Skeletal muscle satellite cell (primary cell): ENCODE measurements around the gene GUCA1A.

ENCODE experiments used
- H3K27me3 ChIP-seq: 2 replicates; pipeline ENCODE4 v1.7.0; 2013; ENCODE audit warnings: low read length; ENCODE audit not compliant: control insufficient read depth, insufficient read depth
- H3K36me3 ChIP-seq: 2 replicates; pipeline ENCODE4 v1.7.0; 2013; ENCODE audit warnings: mild to moderate bottlenecking, control low read depth, low read length; ENCODE audit not compliant: insufficient read depth
- H3K4me1 ChIP-seq: 2 replicates; pipeline ENCODE4 v1.7.0; 2013; ENCODE audit warnings: low read length; ENCODE audit not compliant: control insufficient read depth, insufficient read depth
- H3K4me2 ChIP-seq: 2 replicates; pipeline ENCODE4 v1.7.0; 2013; ENCODE audit warnings: mild to moderate bottlenecking, low read length
- H3K4me3 ChIP-seq: 2 replicates; pipeline ENCODE4 v1.7.0; 2013; ENCODE audit warnings: low read length
- H3K9ac ChIP-seq: 2 replicates; pipeline ENCODE4 v1.7.0; 2013; ENCODE audit warnings: mild to moderate bottlenecking, low read depth, low read length, moderate library complexity
- H3K9me3 ChIP-seq: replicated peaks from 2 replicates; pipeline ENCODE4 v1.7.0; 2013; ENCODE audit warnings: mild to moderate bottlenecking, control low read depth, low read length

The GUCA1A gene

GRCh38 chr6:42136508-42137193 is 36.5 kb upstream of the GUCA1A start:
- Histone ChIP-seq H3K36me3 (no peaks in the 10 kb centered on the region), H3K4me3 (no peak overlapping the region), H3K27me3 (no peaks in the 10 kb centered on the region), H3K4me2 (peak overlapping the region; percentile 55), H3K9ac (no peak overlapping the region), H3K4me1 (peaks cover 47% of the 10 kb centered on the region), H3K9me3 (no peaks in the 10 kb centered on the region)

- Histone ChIP-seq H3K4me3 (no peak overlapping the region), H3K9ac (no peak overlapping the region), H3K4me1 (peaks cover 46% of the 10 kb centered on the region), H3K9me3 (no peaks in the 10 kb centered on the region), H3K36me3 (no peaks in the 10 kb centered on the region), H3K4me2 (peak overlapping the region; percentile 55), H3K27me3 (no peaks in the 10 kb centered on the region)
Observed at GRCh38 chr6:42137194-42137753, 35.9 kb upstream of the GUCA1A start.

- H3K4me1 ChIP-seq, result peaks cover 53% of the 10 kb centered on the region
- H3K27me3 ChIP-seq, result no peaks in the 10 kb centered on the region
- no peak overlapping the region for H3K4me3 ChIP-seq
- no peaks in the 10 kb centered on the region for H3K9me3 ChIP-seq
- H3K4me2 ChIP-seq, result no peak overlapping the region
- H3K9ac ChIP-seq, result no peak overlapping the region
- H3K36me3 ChIP-seq, result no peaks in the 10 kb centered on the region
Observed at GRCh38 chr6:42138190-42138589, 35.0 kb upstream of the GUCA1A start.

- Histone ChIP-seq H3K9me3 (no peaks in the 10 kb centered on the region), H3K4me2 (no peak overlapping the region), H3K4me1 (peaks cover 53% of the 10 kb centered on the region), H3K36me3 (no peaks in the 10 kb centered on the region), H3K9ac (no peak overlapping the region), H3K4me3 (no peak overlapping the region), H3K27me3 (no peaks in the 10 kb centered on the region)
Observed at GRCh38 chr6:42138630-42139619, 34.2 kb upstream of the GUCA1A start.

- Histone ChIP-seq H3K4me2 (peak overlapping the region; percentile 20), H3K9ac (no peak overlapping the region), H3K9me3 (no peaks in the 10 kb centered on the region), H3K36me3 (no peaks in the 10 kb centered on the region), H3K4me1 (peaks cover 53% of the 10 kb centered on the region), H3K4me3 (no peak overlapping the region), H3K27me3 (no peaks in the 10 kb centered on the region)
Observed at GRCh38 chr6:42140032-42140431, 33.1 kb upstream of the GUCA1A start.

GRCh38 chr6:42140756-42141602 is 32.2 kb upstream of the GUCA1A start:
- Histone ChIP-seq H3K4me1 (peaks cover 53% of the 10 kb centered on the region), H3K4me3 (peak overlapping the region; percentile 69), H3K4me2 (peak overlapping the region; percentile 93), H3K36me3 (no peaks in the 10 kb centered on the region), H3K9me3 (no peaks in the 10 kb centered on the region), H3K9ac (peak overlapping the region; percentile 91), H3K27me3 (no peaks in the 10 kb centered on the region)

- Histone ChIP-seq H3K4me3 (peak overlapping the region; percentile 69), H3K27me3 (no peaks in the 10 kb centered on the region), H3K9ac (peak overlapping the region; percentile 91)
Observed at GRCh38 chr6:42141603-42142117, 31.5 kb upstream of the GUCA1A start.

GRCh38 chr6:42142118-42142835 is 30.9 kb upstream of the GUCA1A start, which contains the start of gene C6orf132:
TSS of gene C6orf132 (minus strand) at chr6:42142620. CDS start at chr6:42142444, 176 bp downstream.
- no peaks in the 10 kb centered on the region for H3K27me3 ChIP-seq
- H3K9ac ChIP-seq, result peak within 1 kb of the TSS; percentile 91
- H3K4me2 ChIP-seq, result peak within 1 kb of the TSS; percentile 93
- no peaks in the 10 kb centered on the region for H3K9me3 ChIP-seq
- peak within 1 kb of the TSS; percentile 69 for H3K4me3 ChIP-seq
- no peaks in the 10 kb centered on the region for H3K36me3 ChIP-seq
- H3K4me1 ChIP-seq, result peaks cover 42% of the 10 kb centered on the region

More at GRCh38 chr6:42141603-42142117, 31.5 kb upstream of the GUCA1A start:
- Histone ChIP-seq H3K4me1 (peaks cover 48% of the 10 kb centered on the region), H3K36me3 (no peaks in the 10 kb centered on the region), H3K9me3 (no peaks in the 10 kb centered on the region), H3K4me2 (peak overlapping the region; percentile 93)

- H3K9ac ChIP-seq, result no peak overlapping the region
- peaks cover 8% of the 10 kb centered on the region for H3K4me1 ChIP-seq
- no peaks in the 10 kb centered on the region for H3K9me3 ChIP-seq
- no peak overlapping the region for H3K4me3 ChIP-seq
- no peaks in the 10 kb centered on the region for H3K36me3 ChIP-seq
- H3K27me3 ChIP-seq, result peaks cover 1% of the 10 kb centered on the region
- no peak overlapping the region for H3K4me2 ChIP-seq
Observed at GRCh38 chr6:42147138-42147562, 26.0 kb upstream of the GUCA1A start.

GRCh38 chr6:42148058-42148457 is 25.1 kb upstream of the GUCA1A start:
- Histone ChIP-seq H3K9ac (no peak overlapping the region), H3K4me1 (no peaks in the 10 kb centered on the region), H3K4me3 (no peak overlapping the region), H3K27me3 (peaks cover 7% of the 10 kb centered on the region), H3K4me2 (no peak overlapping the region), H3K9me3 (no peaks in the 10 kb centered on the region), H3K36me3 (no peaks in the 10 kb centered on the region)
